ENCODE data around the gene CTBP2. TPM values are rescaled to one million over a fixed set of nuclear protein-coding genes. Genes with fewer than 3 reads are reported as not detected.

The CTBP2 gene
- total and polyA plus RNA-seq, 4 donors: 19.2 to 80.6 (median 63.2) TPM

DNA sequence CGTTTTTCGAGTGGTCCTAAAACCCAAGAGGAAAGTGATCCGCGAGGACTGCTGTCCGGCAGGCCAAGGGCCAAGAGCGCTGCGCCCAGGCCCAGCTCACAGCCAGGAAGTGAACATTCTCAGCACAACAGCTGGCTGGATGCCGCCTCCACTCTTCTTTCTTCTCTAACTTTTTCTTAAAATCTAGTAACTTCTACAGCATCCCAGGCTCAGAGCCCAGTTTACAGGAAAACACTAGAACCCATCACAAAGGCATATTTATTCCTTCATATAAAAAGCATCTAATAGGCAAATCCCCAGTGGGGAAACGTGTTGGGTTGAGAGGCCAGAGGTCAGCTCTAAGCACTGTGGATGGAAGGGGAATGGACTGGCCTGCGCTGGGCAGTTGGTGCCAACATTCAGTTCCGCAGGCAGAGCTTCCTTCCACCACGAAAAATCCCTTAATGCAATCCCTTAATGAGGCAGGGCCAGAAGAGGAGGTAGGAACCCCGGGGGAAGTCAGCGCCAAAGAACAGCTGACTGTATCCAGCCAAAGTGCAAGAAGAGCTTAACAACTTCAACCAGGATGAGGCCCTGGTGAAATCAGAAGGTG is 143.7 kb downstream of the CTBP2 start:
- DNase-seq (peak; percentile 71 to 92 (median 82)), ATAC-seq (ENCODE audit: insufficient read depth, low FRiP score) (no peak)
- no peak for TF ChIP-seq CTCF (IDR thresholded peaks at IDR 0.05; ENCODE audit: control extremely low read depth, extremely low read depth)
- peaks cover 15 to 47% (median 31%) of the 10 kb centered on the region in 5 donors for H3K4me1 ChIP-seq (ENCODE audit: control insufficient read depth in 5 of 5, insufficient read depth in 5 of 5, low read length in 5 of 5)
- peaks cover 0 to 4% (median 0%) of the 10 kb centered on the region in 4 donors for H3K9me3 ChIP-seq (ENCODE audit: control insufficient read depth in 4 of 4, insufficient read depth in 3 of 4, low read length in 3 of 4)
- H3K9ac ChIP-seq (ENCODE audit: insufficient read depth in 1 of 2, low read length in 2 of 2): no peak overlapping the region
- WGBS, 2 donors: 68 to 73% methylated on average over 14 of the region's 14 CpGs
- no peaks in the 10 kb centered on the region for H3K27me3 ChIP-seq (ENCODE audit: control insufficient read depth in 3 of 3, insufficient read depth in 3 of 3, low read length in 2 of 3)
- H3K4me3 ChIP-seq: no peak overlapping the region
- H3K27ac ChIP-seq (ENCODE audit: low read depth in 1 of 2, low read length in 1 of 2): peak overlapping the region in 1 of 2 donors; percentile 67
- H3K36me3 ChIP-seq (ENCODE audit: control insufficient read depth in 4 of 4, insufficient read depth in 4 of 4, low read length in 4 of 4): peaks cover 0 to 18% (median 9%) of the 10 kb centered on the region in 4 donors

- 82 to 89% methylated on average over 9 to 10 of the region's 10 CpGs for WGBS, 2 donors
- DNase-seq (no peak), ATAC-seq (ENCODE audit: insufficient read depth, low FRiP score) (no peak)
- no peak for TF ChIP-seq CTCF (IDR thresholded peaks at IDR 0.05; ENCODE audit: control extremely low read depth, extremely low read depth)
- Histone ChIP-seq H3K27ac (ENCODE audit: low read depth in 1 of 2, low read length in 1 of 2) (peak overlapping the region in 1 of 2 donors; percentile 67), H3K36me3 (ENCODE audit: control insufficient read depth in 4 of 4, insufficient read depth in 4 of 4, low read length in 4 of 4) (peaks cover 0 to 18% (median 6%) of the 10 kb centered on the region in 4 donors), H3K27me3 (ENCODE audit: control insufficient read depth in 3 of 3, insufficient read depth in 3 of 3, low read length in 2 of 3) (no peaks in the 10 kb centered on the region), H3K9me3 (ENCODE audit: control insufficient read depth in 4 of 4, insufficient read depth in 3 of 4, low read length in 3 of 4) (peaks cover 0 to 4% (median 0%) of the 10 kb centered on the region in 4 donors), H3K9ac (ENCODE audit: insufficient read depth in 1 of 2, low read length in 2 of 2) (no peak overlapping the region), H3K4me3 (no peak overlapping the region), H3K4me1 (ENCODE audit: control insufficient read depth in 5 of 5, insufficient read depth in 5 of 5, low read length in 5 of 5) (peaks cover 15 to 47% (median 33%) of the 10 kb centered on the region in 5 donors)
These were observed 144.2 kb downstream of the CTBP2 start for GRCh38 chr10:125016123-125016522.

GRCh38 chr10:125015356-125015944 is 144.9 kb downstream of the CTBP2 start:
- Histone ChIP-seq H3K9me3 (ENCODE audit: control insufficient read depth in 4 of 4, insufficient read depth in 3 of 4, low read length in 3 of 4) (peaks cover 0 to 4% (median 0%) of the 10 kb centered on the region in 4 donors), H3K9ac (ENCODE audit: insufficient read depth in 1 of 2, low read length in 2 of 2) (no peak overlapping the region), H3K4me3 (no peak overlapping the region), H3K36me3 (ENCODE audit: control insufficient read depth in 4 of 4, insufficient read depth in 4 of 4, low read length in 4 of 4) (peaks cover 0 to 15% (median 3%) of the 10 kb centered on the region in 4 donors), H3K4me1 (ENCODE audit: control insufficient read depth in 5 of 5, insufficient read depth in 5 of 5, low read length in 5 of 5) (peaks cover 15 to 42% (median 33%) of the 10 kb centered on the region in 5 donors), H3K27ac (ENCODE audit: low read depth in 1 of 2, low read length in 1 of 2) (peak overlapping the region in 1 of 2 donors; percentile 46), H3K27me3 (ENCODE audit: control insufficient read depth in 3 of 3, insufficient read depth in 3 of 3, low read length in 2 of 3) (no peaks in the 10 kb centered on the region)
- TF ChIP-seq CTCF (IDR thresholded peaks at IDR 0.05; ENCODE audit: control extremely low read depth, extremely low read depth): no peak
- WGBS, 2 donors: 58 to 60% methylated on average over 23 of the region's 23 CpGs
- ATAC-seq (ENCODE audit: insufficient read depth, low FRiP score) (peak; percentile 17), DNase-seq (peak; percentile 37 to 66 (median 58))
